K562 (cell line): ENCODE data around the gene GFOD1. TPM values are rescaled to one million over a fixed set of nuclear protein-coding genes. Genes with fewer than 3 reads are reported as not detected.

Experiments
- ATAC-seq: fragments of 200-7000 bp; cut with Tn5 transposase; 3 replicates; pipeline ENCODE4 v1.9.1; 2020; ENCODE audit warnings: moderate library complexity
- BruUV-seq: library from RNA; stranded (reverse); fragments of 400-500 nt; replicated peaks from 2 replicates; lab custom pipeline; 2021; lab: Mats Ljungman, UMichigan
- CTCF ChIA-PET: fragments of 300-600 bp; formaldehyde crosslinking; extraction: SDS; loops from one replicate; lab custom pipeline; 2021; ENCODE audit warnings: low intra/inter-chr PET ratio; lab: Yijun Ruan, JAX
- POLR2A ChIA-PET: fragments of 300-600, 350-650 bp; sonication (Branson Sonifier 250); formaldehyde crosslinking; extraction: SDS; loops from one replicate; lab custom pipeline; 2021; ENCODE audit warnings: antibody characterized with exemption, inconsistent platforms; lab: Yijun Ruan, JAX
- DNase-seq, 4 experiments: peaks; one replicate each; pipeline versions ENCODE4 v3.0.0 to v3.0.0-alpha.2; 2011 to 2018; ENCODE audit warnings: low spot score in 3 of 4, mixed read lengths in 3 of 4; ENCODE audit errors: extremely low read depth in 1 of 4
- FAIRE-seq: peaks from 2 replicates; lab custom pipeline; 2011; peaks lifted over from hg19 to GRCh38; lab: Jason Lieb, UNC
- H2AFZ ChIP-seq: 2 replicates; pipeline ENCODE4 v1.6.0; 2011; ENCODE audit warnings: low read depth, low read length, control low read depth, inconsistent platforms
- H3K27ac ChIP-seq: fragments of 200-600 bp; 3 replicates; pipeline ENCODE4 v1.8.0; 2011; ENCODE audit warnings: low read depth, mild to moderate bottlenecking, control low read depth, inconsistent platforms, low read length, moderate library complexity, mixed read lengths; ENCODE audit errors: extremely low read depth
- H3K27me3 ChIP-seq, 2 experiments: fragments of 300-600 bp in 1 of 2; 2 replicates in 1 of 2; 3 replicates in 1 of 2; pipeline versions ENCODE4 v1.6.0 to v1.8.0; 2011; ENCODE audit warnings: inconsistent platforms in 2 of 2, low read length in 2 of 2, mild to moderate bottlenecking in 1 of 2, mixed read lengths in 1 of 2, moderate library complexity in 1 of 2; ENCODE audit not compliant: control insufficient read depth in 2 of 2, insufficient read depth in 2 of 2
- H3K36me3 ChIP-seq: fragments of 300-600 bp; 3 replicates; pipeline ENCODE4 v1.8.0; 2011; ENCODE audit warnings: mild to moderate bottlenecking, low read length, inconsistent platforms; ENCODE audit not compliant: control insufficient read depth, insufficient read depth
- H3K4me1 ChIP-seq, 2 experiments: fragments of 200-600 bp in 1 of 2; replicated peaks in 1 of 2; 2 replicates in 1 of 2; 3 replicates in 1 of 2; pipeline versions ENCODE4 v1.5.1 to v1.8.0; 2011; ENCODE audit warnings: inconsistent platforms in 2 of 2, low read length in 2 of 2, mild to moderate bottlenecking in 1 of 2, mixed read lengths in 1 of 2, moderate library complexity in 1 of 2; ENCODE audit not compliant: control insufficient read depth in 2 of 2, insufficient read depth in 2 of 2
- H3K4me2 ChIP-seq: 2 replicates; pipeline ENCODE4 v1.6.1; 2011; ENCODE audit warnings: low read length, control low read depth, inconsistent platforms, mixed read lengths; ENCODE audit not compliant: insufficient read depth
- H3K4me3 ChIP-seq: fragments of 200-600 bp; sonication (generic), shearing (Covaris generic); 2 replicates; pipeline ENCODE4 v1.5.1; 2016; ENCODE audit warnings: control low read depth, inconsistent platforms
- H3K79me2 ChIP-seq: fragments of 200-600 bp; 3 replicates; pipeline ENCODE4 v1.8.0; 2011; ENCODE audit warnings: low read length, inconsistent platforms; ENCODE audit not compliant: control insufficient read depth, insufficient read depth
- H3K9ac ChIP-seq, 2 experiments: 2 replicates each; pipeline versions ENCODE4 v1.6.0 to v1.6.1; 2011; ENCODE audit warnings: low read depth in 2 of 2, low read length in 2 of 2, control low read depth in 1 of 2, inconsistent platforms in 1 of 2, mild to moderate bottlenecking in 1 of 2, mixed read lengths in 1 of 2; ENCODE audit not compliant: insufficient read depth in 1 of 2
- H3K9me1 ChIP-seq: one replicate; pipeline ENCODE4 v1.6.0; 2011; ENCODE audit warnings: inconsistent platforms, mild to moderate bottlenecking, low read length, moderate library complexity; ENCODE audit not compliant: control insufficient read depth, insufficient read depth
- H3K9me3 ChIP-seq: replicated peaks from 2 replicates; pipeline ENCODE4 v1.5.1; 2011; ENCODE audit warnings: low read depth, low read length, inconsistent platforms; ENCODE audit not compliant: control insufficient read depth, insufficient read depth
- H4K20me1 ChIP-seq: replicated peaks from 2 replicates; pipeline ENCODE4 v1.6.1; 2011; ENCODE audit warnings: low read length, inconsistent platforms, mixed read lengths; ENCODE audit not compliant: control insufficient read depth, insufficient read depth
- FOXJ3 ChIP-seq: sonication (generic); formaldehyde crosslinking; IDR thresholded peaks from 2 replicates; pipeline ENCODE4 v1.4.0; 2020; ENCODE audit warnings: mild to moderate bottlenecking, missing genetic modification reagents
- SREBF2 ChIP-seq: sonication (generic); formaldehyde crosslinking; IDR thresholded peaks from 2 replicates; pipeline ENCODE4 v1.4.0; 2020; ENCODE audit warnings: mild to moderate bottlenecking, missing genetic modification reagents
- ZBTB8A ChIP-seq: fragments of 450-650 bp; IDR thresholded peaks from 2 replicates; pipeline ENCODE4 v1.6.1; 2018; ENCODE audit warnings: mild to moderate bottlenecking, moderate library complexity; ENCODE audit not compliant: partially characterized antibody
- ZC3H4 ChIP-seq: sonication (generic); formaldehyde crosslinking; IDR thresholded peaks from 2 replicates; pipeline ENCODE4 v1.9.0; 2021; ENCODE audit warnings: missing genetic modification reagents, borderline replicate concordance
- WGBS: fragments of 100-300 bp; shearing (Covaris generic); methylation state at CpG from one replicate; pipeline ENCODE4 v1.1.6; 2016; ENCODE audit warnings: low coverage, mixed read lengths; ENCODE audit not compliant: insufficient coverage; ENCODE audit errors: missing lambda C conversion rate; 5-methylcytosine and 5-hydroxymethylcytosine counted together
- in situ Hi-C: fragments of 300-500 bp; cut with MboI; formaldehyde crosslinking; loops from 4 replicates; pipeline ENCODE4 v1.15.0; 2018; ENCODE audit warnings: inconsistent platforms, mixed read lengths
- intact Hi-C: fragments of 100-400 bp; cut with micrococcal nuclease; formaldehyde crosslinking; loops from 2 replicates; pipeline ENCODE4 v1.14.2; 2022
- polyA plus RNA-seq, 8 experiments: library from polyadenylated mRNA; depleted of rRNA in 4 of 8; stranded (reverse) in 5 of 8; unstranded in 3 of 8; fragments of >200 nt; fragmentation: Nextera tagmentation in 2 of 8; fragmentation: Illumina TruSeq in 1 of 8; extraction: Ambion mirVana in 2 of 8; extraction: Trizol in 1 of 8; gene quantifications; 2 replicates each; pipeline versions ENCODE4 v1.2.1 to v1.2.3, GENCODE V29; 2011 to 2014; ENCODE audit warnings: inconsistent platforms in 1 of 8, missing spikeins in 1 of 8
- total RNA-seq, 7 experiments: library from RNA; depleted of rRNA in 6 of 7; stranded (reverse); fragments of >200 nt in 6 of 7; fragmentation: Illumina TruSeq in 2 of 7; extraction: Trizol in 2 of 7; gene quantifications; 2 replicates each; pipeline versions ENCODE4 v1.2.1 to v1.2.3, GENCODE V29; 2011 to 2021; ENCODE audit warnings: low replicate concordance in 1 of 7
- TF ChIP-seq, protein P1 (sequence below): fragments of 450-650 bp; IDR thresholded peaks from 2 replicates; pipeline ENCODE4 v1.6.1; 2017; ENCODE audit warnings: antibody characterized with exemption, mild to moderate bottlenecking
- TF ChIP-seq, protein P2 (sequence below): fragments of 200-600 bp; sonication (generic); IDR thresholded peaks from one replicate; pipeline ENCODE4 v1.6.1; 2012; ENCODE audit warnings: mild to moderate bottlenecking, low read depth, low read length, inconsistent platforms

Gene GFOD1
- total and polyA plus RNA-seq, 9 of the 15 experiments (the other 6 are each of a cell fraction or from before 2014, with no cell fraction given) = 3.8 to 12.0 (median 8.2) TPM

GRCh38 chr6:13421425-13422059 lies 65.9 kb downstream of the GFOD1 start:
- ATAC-seq (no peak), DNase-seq (no peak), FAIRE-seq (no peak)
- 65% methylated on average over 10 of the region's 10 CpGs for WGBS
- CTCF ChIA-PET = no interaction called here
- intact Hi-C loops = no loop called here
- no peaks in the 10 kb centered on the region for H3K36me3 ChIP-seq
- H2AFZ ChIP-seq = no peak overlapping the region
- no peaks in the 10 kb centered on the region for H3K9me1 ChIP-seq
- H3K4me3 ChIP-seq = no peak overlapping the region
- POLR2A ChIA-PET = interaction anchor here (0.8 to 2.1 kb wide), 4 partner anchors 11 to 42 kb away, joined by 3 to 11 read pairs (median 6); no protein-coding TSS in a partner anchor
- H3K27me3 ChIP-seq = no peaks in the 10 kb centered on the region
- H4K20me1 ChIP-seq = no peaks in the 10 kb centered on the region; the same call in 1 of the 2 replicates
- H3K9ac ChIP-seq = no peak overlapping the region
- no TSS peak for BruUV-seq
- in situ Hi-C loops = no loop called here
- H3K27ac ChIP-seq = no peak overlapping the region
- no peaks in the 10 kb centered on the region for H3K9me3 ChIP-seq
- H3K79me2 ChIP-seq = no peaks in the 10 kb centered on the region
- H3K4me1 ChIP-seq = no peaks in the 10 kb centered on the region; a peak in 2 of 5 replicates
- H3K4me2 ChIP-seq = no peak overlapping the region
- no peak for TF ChIP-seq SREBF2 (CRISPR knock-in tag)
- TF ChIP-seq ZC3H4 (CRISPR knock-in tag) = no peak
- TF ChIP-seq, protein P1, sequence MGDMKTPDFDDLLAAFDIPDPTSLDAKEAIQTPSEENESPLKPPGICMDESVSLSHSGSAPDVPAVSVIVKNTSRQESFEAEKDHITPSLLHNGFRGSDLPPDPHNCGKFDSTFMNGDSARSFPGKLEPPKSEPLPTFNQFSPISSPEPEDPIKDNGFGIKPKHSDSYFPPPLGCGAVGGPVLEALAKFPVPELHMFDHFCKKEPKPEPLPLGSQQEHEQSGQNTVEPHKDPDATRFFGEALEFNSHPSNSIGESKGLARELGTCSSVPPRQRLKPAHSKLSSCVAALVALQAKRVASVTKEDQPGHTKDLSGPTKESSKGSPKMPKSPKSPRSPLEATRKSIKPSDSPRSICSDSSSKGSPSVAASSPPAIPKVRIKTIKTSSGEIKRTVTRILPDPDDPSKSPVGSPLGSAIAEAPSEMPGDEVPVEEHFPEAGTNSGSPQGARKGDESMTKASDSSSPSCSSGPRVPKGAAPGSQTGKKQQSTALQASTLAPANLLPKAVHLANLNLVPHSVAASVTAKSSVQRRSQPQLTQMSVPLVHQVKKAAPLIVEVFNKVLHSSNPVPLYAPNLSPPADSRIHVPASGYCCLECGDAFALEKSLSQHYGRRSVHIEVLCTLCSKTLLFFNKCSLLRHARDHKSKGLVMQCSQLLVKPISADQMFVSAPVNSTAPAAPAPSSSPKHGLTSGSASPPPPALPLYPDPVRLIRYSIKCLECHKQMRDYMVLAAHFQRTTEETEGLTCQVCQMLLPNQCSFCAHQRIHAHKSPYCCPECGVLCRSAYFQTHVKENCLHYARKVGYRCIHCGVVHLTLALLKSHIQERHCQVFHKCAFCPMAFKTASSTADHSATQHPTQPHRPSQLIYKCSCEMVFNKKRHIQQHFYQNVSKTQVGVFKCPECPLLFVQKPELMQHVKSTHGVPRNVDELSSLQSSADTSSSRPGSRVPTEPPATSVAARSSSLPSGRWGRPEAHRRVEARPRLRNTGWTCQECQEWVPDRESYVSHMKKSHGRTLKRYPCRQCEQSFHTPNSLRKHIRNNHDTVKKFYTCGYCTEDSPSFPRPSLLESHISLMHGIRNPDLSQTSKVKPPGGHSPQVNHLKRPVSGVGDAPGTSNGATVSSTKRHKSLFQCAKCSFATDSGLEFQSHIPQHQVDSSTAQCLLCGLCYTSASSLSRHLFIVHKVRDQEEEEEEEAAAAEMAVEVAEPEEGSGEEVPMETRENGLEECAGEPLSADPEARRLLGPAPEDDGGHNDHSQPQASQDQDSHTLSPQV = no peak
- TF ChIP-seq FOXJ3 (CRISPR knock-in tag) = no peak
- no peak for TF ChIP-seq ZBTB8A
- TF ChIP-seq, protein P2, sequence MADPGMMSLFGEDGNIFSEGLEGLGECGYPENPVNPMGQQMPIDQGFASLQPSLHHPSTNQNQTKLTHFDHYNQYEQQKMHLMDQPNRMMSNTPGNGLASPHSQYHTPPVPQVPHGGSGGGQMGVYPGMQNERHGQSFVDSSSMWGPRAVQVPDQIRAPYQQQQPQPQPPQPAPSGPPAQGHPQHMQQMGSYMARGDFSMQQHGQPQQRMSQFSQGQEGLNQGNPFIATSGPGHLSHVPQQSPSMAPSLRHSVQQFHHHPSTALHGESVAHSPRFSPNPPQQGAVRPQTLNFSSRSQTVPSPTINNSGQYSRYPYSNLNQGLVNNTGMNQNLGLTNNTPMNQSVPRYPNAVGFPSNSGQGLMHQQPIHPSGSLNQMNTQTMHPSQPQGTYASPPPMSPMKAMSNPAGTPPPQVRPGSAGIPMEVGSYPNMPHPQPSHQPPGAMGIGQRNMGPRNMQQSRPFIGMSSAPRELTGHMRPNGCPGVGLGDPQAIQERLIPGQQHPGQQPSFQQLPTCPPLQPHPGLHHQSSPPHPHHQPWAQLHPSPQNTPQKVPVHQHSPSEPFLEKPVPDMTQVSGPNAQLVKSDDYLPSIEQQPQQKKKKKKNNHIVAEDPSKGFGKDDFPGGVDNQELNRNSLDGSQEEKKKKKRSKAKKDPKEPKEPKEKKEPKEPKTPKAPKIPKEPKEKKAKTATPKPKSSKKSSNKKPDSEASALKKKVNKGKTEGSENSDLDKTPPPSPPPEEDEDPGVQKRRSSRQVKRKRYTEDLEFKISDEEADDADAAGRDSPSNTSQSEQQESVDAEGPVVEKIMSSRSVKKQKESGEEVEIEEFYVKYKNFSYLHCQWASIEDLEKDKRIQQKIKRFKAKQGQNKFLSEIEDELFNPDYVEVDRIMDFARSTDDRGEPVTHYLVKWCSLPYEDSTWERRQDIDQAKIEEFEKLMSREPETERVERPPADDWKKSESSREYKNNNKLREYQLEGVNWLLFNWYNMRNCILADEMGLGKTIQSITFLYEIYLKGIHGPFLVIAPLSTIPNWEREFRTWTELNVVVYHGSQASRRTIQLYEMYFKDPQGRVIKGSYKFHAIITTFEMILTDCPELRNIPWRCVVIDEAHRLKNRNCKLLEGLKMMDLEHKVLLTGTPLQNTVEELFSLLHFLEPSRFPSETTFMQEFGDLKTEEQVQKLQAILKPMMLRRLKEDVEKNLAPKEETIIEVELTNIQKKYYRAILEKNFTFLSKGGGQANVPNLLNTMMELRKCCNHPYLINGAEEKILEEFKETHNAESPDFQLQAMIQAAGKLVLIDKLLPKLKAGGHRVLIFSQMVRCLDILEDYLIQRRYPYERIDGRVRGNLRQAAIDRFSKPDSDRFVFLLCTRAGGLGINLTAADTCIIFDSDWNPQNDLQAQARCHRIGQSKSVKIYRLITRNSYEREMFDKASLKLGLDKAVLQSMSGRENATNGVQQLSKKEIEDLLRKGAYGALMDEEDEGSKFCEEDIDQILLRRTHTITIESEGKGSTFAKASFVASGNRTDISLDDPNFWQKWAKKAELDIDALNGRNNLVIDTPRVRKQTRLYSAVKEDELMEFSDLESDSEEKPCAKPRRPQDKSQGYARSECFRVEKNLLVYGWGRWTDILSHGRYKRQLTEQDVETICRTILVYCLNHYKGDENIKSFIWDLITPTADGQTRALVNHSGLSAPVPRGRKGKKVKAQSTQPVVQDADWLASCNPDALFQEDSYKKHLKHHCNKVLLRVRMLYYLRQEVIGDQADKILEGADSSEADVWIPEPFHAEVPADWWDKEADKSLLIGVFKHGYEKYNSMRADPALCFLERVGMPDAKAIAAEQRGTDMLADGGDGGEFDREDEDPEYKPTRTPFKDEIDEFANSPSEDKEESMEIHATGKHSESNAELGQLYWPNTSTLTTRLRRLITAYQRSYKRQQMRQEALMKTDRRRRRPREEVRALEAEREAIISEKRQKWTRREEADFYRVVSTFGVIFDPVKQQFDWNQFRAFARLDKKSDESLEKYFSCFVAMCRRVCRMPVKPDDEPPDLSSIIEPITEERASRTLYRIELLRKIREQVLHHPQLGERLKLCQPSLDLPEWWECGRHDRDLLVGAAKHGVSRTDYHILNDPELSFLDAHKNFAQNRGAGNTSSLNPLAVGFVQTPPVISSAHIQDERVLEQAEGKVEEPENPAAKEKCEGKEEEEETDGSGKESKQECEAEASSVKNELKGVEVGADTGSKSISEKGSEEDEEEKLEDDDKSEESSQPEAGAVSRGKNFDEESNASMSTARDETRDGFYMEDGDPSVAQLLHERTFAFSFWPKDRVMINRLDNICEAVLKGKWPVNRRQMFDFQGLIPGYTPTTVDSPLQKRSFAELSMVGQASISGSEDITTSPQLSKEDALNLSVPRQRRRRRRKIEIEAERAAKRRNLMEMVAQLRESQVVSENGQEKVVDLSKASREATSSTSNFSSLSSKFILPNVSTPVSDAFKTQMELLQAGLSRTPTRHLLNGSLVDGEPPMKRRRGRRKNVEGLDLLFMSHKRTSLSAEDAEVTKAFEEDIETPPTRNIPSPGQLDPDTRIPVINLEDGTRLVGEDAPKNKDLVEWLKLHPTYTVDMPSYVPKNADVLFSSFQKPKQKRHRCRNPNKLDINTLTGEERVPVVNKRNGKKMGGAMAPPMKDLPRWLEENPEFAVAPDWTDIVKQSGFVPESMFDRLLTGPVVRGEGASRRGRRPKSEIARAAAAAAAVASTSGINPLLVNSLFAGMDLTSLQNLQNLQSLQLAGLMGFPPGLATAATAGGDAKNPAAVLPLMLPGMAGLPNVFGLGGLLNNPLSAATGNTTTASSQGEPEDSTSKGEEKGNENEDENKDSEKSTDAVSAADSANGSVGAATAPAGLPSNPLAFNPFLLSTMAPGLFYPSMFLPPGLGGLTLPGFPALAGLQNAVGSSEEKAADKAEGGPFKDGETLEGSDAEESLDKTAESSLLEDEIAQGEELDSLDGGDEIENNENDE = no peak
